ENCODE measurements around the gene MS4A3. TPM values are rescaled to one million over a fixed set of nuclear protein-coding genes. Genes with fewer than 3 reads are reported as not detected.
"Not testable (repeated sequence)": the region's sequence is repeated elsewhere in the genome, so short reads cannot be mapped to it uniquely, and the experiment has no call there.

MS4A3 gene
- total and polyA plus RNA-seq, 2 donors = 0.08 to 0.69 TPM

DNA sequence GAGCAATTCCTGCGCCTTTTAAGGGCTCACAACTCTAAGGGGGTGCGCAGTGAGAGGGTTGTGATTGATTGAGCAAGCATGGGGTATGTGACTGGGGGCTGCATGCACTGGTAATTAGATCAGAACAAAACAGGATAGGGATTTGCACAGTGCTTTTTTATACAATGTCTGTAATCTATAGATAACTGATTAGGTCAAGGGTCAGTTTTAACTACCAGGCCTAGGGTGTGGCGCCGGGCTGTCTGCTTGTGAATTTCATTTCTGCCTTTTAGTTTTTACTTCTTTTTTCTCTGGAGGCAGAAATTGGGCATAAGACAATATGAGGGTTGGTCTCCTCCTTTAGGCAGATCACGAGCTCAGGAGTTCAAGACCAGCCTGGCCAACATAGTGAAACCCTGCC, 52.2 kb downstream of the MS4A3 start:
- not testable (repeated sequence) for DNase-seq (ENCODE audit: extremely low spot score); H3K36me3 ChIP-seq (ENCODE audit: insufficient read depth); H3K27ac ChIP-seq (ENCODE audit: low read depth); H3K4me1 ChIP-seq (ENCODE audit: insufficient read depth); H3K4me3 ChIP-seq (ENCODE audit: low read depth, low read length)
- WGBS = 77% methylated on average over 5 of the region's 5 CpGs

DNA sequence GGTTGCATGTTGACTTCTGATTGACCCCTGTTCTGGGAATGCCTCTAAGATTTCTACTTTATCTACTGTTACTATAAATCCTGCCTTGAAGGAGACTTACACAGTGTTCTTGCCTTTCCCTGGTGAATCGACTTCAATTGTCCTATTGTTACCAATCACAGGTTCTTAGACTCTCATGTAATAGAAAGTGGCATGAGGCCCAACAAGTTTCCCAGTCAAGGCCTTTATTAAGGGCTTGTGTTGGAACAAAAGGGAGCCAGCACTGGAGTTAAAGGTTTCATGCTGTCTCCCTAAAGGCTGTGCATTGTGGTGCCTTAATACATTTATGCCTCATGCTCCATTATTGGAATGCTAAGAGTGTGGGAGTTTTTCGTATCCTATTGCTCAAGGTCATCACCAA, 55.3 kb downstream of the MS4A3 start:
- 56% methylated on average over 2 of the region's 2 CpGs for WGBS
- no peak for DNase-seq (ENCODE audit: extremely low spot score)
- H3K4me1 ChIP-seq (ENCODE audit: insufficient read depth) = no peaks in the 10 kb centered on the region
- no peaks in the 10 kb centered on the region for H3K36me3 ChIP-seq (ENCODE audit: insufficient read depth)
- no peak overlapping the region for H3K4me3 ChIP-seq (ENCODE audit: low read depth, low read length)
- H3K27ac ChIP-seq (ENCODE audit: low read depth) = no peak overlapping the region

DNA sequence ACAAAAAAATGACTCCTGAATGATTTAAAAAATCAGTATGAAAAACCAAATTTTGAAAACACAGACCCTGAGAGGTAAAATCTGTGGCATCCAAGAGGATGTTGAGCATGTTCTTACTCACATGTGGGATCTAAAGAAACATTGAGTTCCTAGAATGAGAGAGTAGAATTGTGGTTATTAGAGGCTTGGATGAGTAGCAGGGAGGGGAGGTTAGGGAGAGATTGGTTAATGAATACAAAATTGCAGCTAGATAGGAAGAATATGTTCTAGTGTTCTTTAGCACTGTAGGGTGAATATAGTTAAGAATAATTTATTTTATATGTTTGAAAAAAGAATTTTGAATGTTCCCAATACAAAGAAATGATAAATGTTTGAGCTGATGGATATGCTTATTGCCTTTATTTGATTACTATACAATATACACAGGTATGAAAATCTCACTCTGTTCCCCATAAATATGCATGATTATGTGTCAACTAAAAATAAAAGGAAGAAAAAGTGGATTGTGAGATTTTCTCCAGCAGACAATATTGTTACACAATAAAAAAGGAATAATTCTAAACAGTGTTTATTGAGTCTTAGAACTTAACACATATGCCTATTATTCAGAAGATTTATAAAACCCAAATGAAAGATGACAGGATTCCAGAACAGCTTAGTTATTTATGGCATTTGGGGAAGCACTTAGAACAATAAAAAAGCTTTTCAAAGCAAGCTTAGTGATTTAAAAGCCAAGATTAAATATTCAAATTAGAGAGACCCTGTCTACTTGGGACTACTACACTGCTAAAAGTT, 60.7 kb downstream of the MS4A3 start:
- H3K4me3 ChIP-seq (ENCODE audit: low read depth, low read length) = no peak overlapping the region
- H3K27ac ChIP-seq (ENCODE audit: low read depth) = no peak overlapping the region
- H3K36me3 ChIP-seq (ENCODE audit: insufficient read depth) = no peaks in the 10 kb centered on the region
- no peak for DNase-seq (ENCODE audit: extremely low spot score)
- H3K4me1 ChIP-seq (ENCODE audit: insufficient read depth) = no peaks in the 10 kb centered on the region

DNA sequence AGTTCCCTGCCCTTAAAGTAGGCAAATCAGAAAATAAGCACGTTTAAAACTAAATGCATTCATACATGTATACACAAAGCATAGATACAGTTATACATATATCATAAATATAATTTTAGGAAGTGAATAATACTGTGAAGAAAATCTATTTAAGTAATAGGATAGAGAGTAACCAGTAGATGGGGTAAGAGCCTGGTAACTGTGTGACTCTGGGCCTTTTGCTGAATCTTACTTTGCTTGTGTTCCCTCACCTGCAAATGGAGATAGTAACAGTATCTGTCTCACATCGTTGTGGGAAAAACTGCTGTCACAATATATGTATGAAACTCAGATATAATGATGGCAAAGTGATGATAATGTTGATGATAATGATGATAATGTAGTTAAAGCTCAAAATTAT, 61.9 kb downstream of the MS4A3 start:
- H3K4me3 ChIP-seq (ENCODE audit: low read depth, low read length) = no peak overlapping the region
- no peak for DNase-seq (ENCODE audit: extremely low spot score)
- no peaks in the 10 kb centered on the region for H3K4me1 ChIP-seq (ENCODE audit: insufficient read depth)
- H3K36me3 ChIP-seq (ENCODE audit: insufficient read depth) = no peaks in the 10 kb centered on the region
- 64% methylated on average over 2 of the region's 2 CpGs for WGBS
- no peak overlapping the region for H3K27ac ChIP-seq (ENCODE audit: low read depth)

DNA sequence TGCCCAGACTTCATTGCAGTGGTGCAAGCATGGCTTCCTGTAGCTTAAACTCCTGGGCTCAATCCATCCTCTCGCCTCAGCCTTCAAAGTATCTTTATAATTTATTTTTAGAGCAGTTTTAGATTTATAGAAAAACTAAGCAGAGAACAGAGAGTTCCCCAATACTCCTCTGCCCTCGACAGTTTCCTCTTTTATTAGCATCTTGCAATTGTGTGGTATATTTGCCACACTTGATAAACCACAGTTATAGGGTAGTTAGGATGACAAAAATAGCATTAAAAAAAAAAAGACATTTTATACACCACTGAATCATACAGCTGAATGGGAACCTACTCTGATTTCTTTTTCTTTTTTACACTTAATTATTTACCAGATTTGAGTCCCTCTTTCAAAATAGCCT, 63.2 kb downstream of the MS4A3 start:
- WGBS = 62% methylated on average over 2 of the region's 2 CpGs
- no peaks in the 10 kb centered on the region for H3K36me3 ChIP-seq (ENCODE audit: insufficient read depth)
- H3K4me1 ChIP-seq (ENCODE audit: insufficient read depth) = no peaks in the 10 kb centered on the region
- no peak overlapping the region for H3K27ac ChIP-seq (ENCODE audit: low read depth)
- no peak for DNase-seq (ENCODE audit: extremely low spot score)
- no peak overlapping the region for H3K4me3 ChIP-seq (ENCODE audit: low read depth, low read length)

Other genes with a start within 250 kb of the MS4A3 start
- 24.0 TPM for gene MRPL16, start 245.9 kb upstream of the MS4A3 start, total RNA-seq
- gene MRPL16, start 245.9 kb upstream of the MS4A3 start, polyA plus RNA-seq = 49.9 TPM
- not detected for gene CBLIF, start 211.2 kb upstream of the MS4A3 start, total RNA-seq
- gene CBLIF, start 211.2 kb upstream of the MS4A3 start, polyA plus RNA-seq = not detected
- gene TCN1, start 190.2 kb upstream of the MS4A3 start, total RNA-seq = not detected
- gene TCN1, start 190.2 kb upstream of the MS4A3 start, polyA plus RNA-seq = 0.13 TPM
- gene OOSP3, start 177.9 kb upstream of the MS4A3 start, total RNA-seq = not detected
- gene OOSP3, start 177.9 kb upstream of the MS4A3 start, polyA plus RNA-seq = not detected
- gene OOSP1, start 118.2 kb upstream of the MS4A3 start, total RNA-seq = 0.48 TPM
- not detected for gene OOSP1, start 118.2 kb upstream of the MS4A3 start, polyA plus RNA-seq
- not detected for gene OOSP4A, start 92.6 kb upstream of the MS4A3 start, total RNA-seq
- not detected for gene OOSP4A, start 92.6 kb upstream of the MS4A3 start, polyA plus RNA-seq
- not detected for gene OOSP4B, start 39.5 kb upstream of the MS4A3 start, total RNA-seq
- gene OOSP4B, start 39.5 kb upstream of the MS4A3 start, polyA plus RNA-seq = not detected
- gene OOSP2, start 16.3 kb upstream of the MS4A3 start, total RNA-seq = not detected
- not detected for gene OOSP2, start 16.3 kb upstream of the MS4A3 start, polyA plus RNA-seq
- gene MS4A2, start 32.0 kb downstream of the MS4A3 start, total RNA-seq = 17.3 TPM
- gene MS4A2, start 32.0 kb downstream of the MS4A3 start, polyA plus RNA-seq = 1.3 TPM
- gene MS4A6A, start 126.4 kb downstream of the MS4A3 start, total RNA-seq = 76.2 TPM
- gene MS4A6A, start 126.4 kb downstream of the MS4A3 start, polyA plus RNA-seq = 87.3 TPM
- gene MS4A4E, start 186.5 kb downstream of the MS4A3 start, total RNA-seq = 0.90 TPM
- 0.84 TPM for gene MS4A4E, start 186.5 kb downstream of the MS4A3 start, polyA plus RNA-seq
- 31.9 TPM for gene MS4A4A, start 224.0 kb downstream of the MS4A3 start, total RNA-seq
- 41.0 TPM for gene MS4A4A, start 224.0 kb downstream of the MS4A3 start, polyA plus RNA-seq

All from urinary bladder (tissue), 4 donors.